ENCODE measurements around the gene FRMD3. TPM values are rescaled to one million over a fixed set of nuclear protein-coding genes. Genes with fewer than 3 reads are reported as not detected.
"Not testable (repeated sequence)": the region's sequence is repeated elsewhere in the genome, so short reads cannot be mapped to it uniquely, and the experiment has no call there.

Gene FRMD3
- total RNA-seq, 1 experiment from 2014 or later: 2.7 TPM

DNA sequence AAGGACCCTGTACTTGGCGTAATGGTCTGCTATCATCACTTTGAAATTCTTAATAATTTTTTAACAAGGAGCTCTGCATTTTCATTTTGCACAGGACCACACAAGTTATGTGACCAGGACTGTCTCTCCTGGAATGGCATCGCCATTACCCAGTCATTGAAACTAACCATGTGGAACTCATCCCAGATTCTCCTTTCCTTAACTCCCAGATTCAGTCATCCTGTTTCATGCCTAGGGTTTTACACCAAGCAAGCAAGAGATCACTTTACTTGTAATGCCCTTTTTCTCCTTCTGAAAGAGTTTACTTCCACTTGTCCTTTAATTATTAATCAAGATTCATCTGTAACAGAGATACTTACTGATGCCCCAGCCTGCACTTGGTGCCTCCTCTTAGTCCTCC lies 12.0 kb downstream of the FRMD3 start:
- no peak for DNase-seq (ENCODE audit: extremely low read depth, low read depth)

DNA sequence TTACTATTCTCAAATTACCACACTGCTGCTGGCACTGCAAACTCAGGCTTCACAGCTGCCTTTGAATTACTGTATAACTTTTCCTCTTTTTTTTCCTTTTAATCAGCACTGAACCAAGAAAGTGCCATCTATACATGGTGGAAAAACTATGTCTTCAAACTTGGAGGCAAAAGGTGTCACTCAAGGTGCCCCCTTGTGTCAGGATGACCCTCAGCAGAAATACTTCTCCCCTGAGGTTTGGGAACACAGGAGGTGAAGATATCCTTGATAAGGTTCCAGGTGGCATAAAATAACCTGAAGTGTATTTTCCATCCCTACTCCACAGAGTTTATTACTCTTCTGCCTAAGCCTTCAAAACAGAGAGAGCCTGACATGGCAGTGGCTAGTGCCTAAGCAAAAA lies 14.5 kb downstream of the FRMD3 start:
- DNase-seq (ENCODE audit: extremely low read depth, low read depth): no peak

DNA sequence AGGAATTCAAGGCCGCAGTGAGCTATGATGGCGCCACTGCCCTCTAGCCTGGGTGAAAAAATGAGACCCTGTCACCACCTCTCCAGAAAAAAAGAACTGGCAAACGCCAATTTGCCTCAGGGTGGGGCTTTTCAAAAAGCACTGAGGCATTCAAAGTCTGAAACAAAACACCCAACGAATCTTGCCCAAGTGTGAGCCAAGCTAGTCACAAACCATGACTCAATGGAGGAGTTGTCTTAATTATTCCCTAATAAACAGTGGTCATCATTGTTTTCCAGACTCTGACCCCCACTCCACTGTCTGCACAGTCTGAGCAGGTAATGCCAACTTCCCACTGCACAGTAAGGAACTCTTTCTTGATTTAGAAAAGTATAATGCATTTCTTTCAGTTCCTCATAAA lies 16.8 kb downstream of the FRMD3 start:
- DNase-seq (ENCODE audit: extremely low read depth, low read depth): no peak

DNA sequence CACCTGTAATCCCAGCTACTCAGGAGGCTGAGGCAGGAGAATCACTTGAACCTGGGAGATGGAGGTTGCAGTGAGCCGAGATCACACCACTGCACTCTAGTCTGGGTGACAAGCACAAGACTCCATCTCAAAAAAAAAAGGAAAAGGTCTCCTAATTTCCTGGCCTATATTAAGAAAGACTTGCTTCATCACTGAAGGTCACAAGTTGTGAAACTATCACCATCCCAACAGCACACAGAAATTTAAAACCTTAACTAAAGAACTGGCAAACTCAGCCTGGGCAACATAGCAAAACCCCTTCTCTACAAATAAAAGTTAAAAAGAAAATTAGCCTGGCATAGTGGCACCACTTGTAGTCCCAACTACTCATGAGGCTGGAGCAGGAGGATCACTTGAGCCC lies 17.2 kb downstream of the FRMD3 start:
- DNase-seq (ENCODE audit: extremely low read depth, low read depth): no peak

DNA sequence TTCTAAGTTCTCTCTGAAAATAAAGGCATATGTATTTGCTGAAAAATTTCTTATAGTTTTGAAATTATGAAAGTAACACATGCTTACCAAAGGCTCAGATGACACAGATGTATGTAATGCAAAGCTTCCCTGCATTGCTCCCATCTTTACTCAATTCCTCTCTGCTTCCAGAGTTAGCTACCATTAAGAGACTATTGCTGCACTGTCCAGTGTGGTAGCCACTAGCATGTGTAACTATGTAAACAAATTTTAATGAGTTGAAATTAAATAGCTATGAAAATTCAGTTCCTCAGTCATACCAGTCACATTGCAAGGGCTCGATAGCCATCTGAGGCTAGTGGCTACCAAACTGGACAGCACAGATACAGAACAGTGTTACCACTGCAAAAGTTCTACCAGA lies 17.9 kb downstream of the FRMD3 start:
- DNase-seq (ENCODE audit: extremely low read depth, low read depth): no peak

DNA sequence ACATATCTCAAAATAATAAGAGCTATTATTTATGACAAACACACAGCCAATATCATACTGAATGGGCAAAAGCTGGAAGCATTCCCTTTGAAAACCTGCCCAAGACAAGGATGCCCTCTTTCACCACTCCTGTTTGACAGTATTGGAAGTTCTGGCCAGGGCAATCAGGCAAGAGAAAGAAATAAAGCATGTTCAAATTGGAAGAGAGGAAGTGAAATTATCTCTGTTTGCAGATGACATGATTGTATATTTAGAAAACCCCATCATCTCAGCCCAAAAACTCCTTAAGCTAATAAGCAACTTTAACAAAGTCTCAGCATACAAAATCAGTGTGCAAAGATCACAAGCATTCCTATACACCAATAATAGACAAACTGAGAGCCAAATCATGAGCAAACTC lies 20.2 kb downstream of the FRMD3 start:
- DNase-seq (ENCODE audit: extremely low read depth, low read depth): not testable (repeated sequence)

DNA sequence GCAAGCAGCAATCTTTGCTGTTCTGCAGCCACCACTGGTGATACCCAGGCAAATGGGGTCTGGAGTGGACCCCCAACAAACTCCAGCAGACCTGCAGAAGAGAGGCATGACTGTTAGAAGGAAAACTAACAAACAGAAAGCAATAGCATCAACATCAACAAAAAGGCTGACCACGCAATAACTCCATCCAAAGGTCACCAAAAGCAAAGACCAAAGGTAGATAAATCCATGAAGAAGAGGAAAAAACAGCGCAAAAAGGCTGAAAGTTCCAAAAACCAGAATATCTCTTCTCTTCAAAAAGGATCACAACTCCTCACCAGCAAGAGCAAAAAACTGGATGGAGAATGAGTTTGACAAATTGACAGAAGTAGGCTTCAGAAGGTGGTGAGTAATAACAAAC lies 23.4 kb downstream of the FRMD3 start:
- no peak for DNase-seq (ENCODE audit: extremely low read depth, low read depth)

DNA sequence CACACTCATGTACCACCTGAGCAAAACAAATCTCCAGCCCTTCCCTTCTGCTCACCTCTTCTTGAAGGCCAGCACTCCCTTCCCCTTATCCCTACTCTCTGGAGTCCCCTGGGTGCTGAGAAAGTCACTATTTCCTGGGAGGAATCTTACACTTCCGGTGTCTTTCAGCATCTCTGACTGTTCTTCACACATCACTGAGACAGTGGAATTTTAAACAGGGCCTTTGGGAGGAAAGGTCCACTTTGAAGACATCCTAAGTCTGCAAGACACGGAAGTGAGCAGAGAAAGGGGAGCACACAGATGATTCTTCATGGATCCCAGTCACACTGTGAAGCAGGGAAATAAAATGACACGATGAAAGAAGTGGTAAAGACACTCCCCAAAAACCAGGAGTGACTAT lies 25.6 kb downstream of the FRMD3 start:
- DNase-seq (ENCODE audit: extremely low read depth, low read depth): no peak

DNA sequence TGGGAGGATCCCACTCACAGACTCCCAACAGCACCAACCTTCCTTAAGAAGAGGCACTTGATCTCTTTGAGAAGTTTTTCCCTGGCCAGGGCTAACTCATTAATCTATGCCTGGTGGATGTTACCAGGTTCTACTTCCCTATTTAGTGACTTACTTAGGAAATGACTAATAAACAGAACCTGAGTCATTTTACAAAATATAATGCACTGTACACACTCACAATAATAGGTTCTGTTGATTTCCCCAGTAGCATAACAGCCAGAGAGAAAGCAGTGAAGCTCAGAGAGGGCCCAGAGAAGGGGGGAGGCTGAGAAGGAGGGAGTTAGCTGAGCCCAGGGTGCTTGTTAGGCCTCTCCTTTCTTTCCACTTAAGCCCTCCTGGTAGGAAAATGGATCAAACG lies 27.1 kb downstream of the FRMD3 start:
- no peak for DNase-seq (ENCODE audit: extremely low read depth, low read depth)

DNA sequence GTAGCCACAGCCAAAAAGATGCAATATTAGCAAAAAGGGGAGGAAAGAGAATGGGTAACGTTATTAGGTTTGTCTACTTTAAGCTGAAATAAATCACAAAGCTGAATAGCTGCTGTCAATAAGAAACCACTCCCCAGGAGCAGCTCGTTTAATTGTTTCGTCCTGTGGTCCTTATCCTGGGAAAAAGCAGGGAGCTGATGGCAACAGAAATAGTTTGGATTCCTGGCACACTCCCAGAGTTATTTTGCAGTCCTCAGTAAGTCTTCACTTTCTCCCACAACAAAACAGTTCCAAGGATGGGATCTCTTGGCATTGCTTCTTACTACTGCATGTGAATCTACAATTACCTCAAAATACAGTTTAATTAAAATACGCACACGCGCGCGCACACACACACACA lies 28.8 kb downstream of the FRMD3 start:
- DNase-seq (ENCODE audit: extremely low read depth, low read depth): no peak

DNA sequence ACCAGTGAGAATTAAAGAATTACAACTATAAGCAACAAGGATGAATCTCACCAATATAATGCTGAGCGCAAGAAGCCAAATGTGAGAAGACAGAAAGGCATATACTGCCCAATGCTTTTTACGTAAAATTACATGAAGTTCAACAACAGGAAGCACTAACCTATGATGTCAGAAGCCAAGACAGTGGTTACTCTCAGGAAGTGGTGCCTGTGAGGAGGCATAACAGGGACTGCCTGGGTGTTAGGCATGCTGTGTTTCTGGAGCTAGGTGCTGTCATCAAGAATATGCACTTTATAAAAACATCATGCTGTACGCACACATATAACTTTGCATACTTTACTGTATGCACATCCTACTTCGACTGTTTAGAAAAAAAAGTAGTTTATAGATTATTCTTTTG lies 30.1 kb downstream of the FRMD3 start:
- DNase-seq (ENCODE audit: extremely low read depth, low read depth): no peak

DNA sequence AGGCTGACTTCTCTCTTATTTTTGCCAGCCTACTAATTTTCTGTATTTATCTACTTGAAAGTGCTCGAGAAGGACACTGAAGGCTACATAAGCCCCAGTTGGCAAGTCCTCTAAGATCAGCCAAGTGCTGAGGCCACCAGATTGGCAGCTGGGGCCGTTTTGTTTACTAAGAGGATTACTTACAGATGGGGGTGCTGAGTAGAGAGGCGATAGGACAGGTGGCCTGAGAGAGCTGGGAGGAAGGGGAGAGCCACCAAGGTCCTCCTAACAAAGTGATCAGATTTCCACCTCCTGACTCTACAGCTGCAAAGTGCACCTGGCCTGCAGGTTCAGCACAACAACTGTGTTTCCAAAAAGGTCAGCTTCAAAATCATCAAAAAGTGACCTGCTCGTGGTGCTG lies 32.9 kb downstream of the FRMD3 start:
- DNase-seq (ENCODE audit: extremely low read depth, low read depth): no peak

DNA sequence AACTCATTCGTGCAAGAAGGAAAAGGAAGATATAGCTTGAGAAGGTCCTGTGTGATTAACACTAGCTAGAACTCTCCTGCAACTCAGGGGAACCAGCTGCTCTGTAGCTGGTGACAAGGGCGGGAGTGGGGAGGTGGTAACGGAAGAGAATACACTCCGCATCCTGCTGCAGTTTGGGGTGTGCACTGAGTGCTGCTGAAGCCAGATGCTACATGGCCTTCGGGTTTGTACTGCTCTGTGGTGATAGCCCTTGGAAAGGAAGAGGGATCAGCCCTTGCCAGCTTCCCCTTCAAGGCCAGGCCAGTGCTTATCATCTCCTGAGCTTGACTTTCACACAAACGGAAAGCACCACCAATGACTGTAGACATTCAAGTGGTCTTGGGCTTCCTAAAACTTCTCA lies 34.3 kb downstream of the FRMD3 start:
- DNase-seq (ENCODE audit: extremely low read depth, low read depth): no peak

DNA sequence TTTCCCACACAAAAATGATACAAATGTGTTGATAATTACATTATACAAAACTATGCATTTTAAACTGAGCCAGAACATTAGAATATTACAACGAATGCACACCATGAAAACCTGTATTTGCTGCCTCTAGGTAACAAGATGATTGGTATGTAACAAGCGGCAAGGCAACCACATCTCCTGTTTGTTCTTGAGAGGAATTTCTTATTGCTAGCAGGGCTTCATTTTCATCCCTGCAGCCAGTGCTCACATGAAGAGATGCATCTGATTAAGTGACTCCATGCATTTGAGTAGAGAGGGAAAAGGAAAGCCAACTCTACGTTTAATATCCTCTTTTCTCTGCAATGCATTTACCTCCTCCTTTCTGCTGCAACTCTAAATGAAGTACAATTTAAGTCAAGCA lies 36.6 kb downstream of the FRMD3 start:
- no peak for DNase-seq (ENCODE audit: extremely low read depth, low read depth)

DNA sequence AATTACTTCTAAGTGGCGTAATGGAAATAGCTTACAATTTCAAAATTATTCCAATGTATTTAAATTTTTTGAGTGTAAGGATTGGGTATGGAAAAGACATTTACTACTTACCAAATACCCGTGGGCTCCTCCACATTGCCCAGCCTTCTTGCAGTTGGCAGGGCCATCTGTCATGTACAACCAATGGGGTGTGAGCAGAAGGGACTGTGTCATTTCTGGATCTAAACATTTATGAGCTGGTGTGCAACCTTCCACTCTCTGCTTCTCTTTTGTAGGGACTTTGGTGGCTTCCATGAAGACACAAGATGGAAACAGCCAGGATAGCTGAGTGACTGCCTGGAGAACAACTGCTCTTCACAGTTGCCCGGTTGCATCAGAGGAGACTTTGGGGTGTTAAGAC lies 40.8 kb downstream of the FRMD3 start:
- DNase-seq (ENCODE audit: extremely low read depth, low read depth): no peak

DNA sequence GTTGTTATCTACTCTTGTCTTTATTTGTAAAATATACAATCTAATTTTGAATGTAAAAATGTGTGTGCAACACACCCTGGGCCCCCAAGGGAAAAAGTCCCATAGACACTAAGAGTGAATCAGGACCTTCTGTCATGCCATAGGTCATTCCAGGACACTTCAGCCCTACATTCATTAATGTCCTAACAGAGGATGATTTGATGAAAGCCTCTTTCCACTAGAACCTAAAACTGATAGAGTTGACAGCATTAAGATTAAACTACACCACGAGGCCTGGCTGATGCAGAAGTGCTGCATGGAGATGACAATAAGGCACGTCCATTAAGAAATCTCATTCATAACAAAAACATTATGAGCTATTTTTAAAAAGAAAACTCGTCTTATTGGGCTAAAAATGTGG lies 46.2 kb downstream of the FRMD3 start:
- DNase-seq (ENCODE audit: extremely low read depth, low read depth): no peak

DNA sequence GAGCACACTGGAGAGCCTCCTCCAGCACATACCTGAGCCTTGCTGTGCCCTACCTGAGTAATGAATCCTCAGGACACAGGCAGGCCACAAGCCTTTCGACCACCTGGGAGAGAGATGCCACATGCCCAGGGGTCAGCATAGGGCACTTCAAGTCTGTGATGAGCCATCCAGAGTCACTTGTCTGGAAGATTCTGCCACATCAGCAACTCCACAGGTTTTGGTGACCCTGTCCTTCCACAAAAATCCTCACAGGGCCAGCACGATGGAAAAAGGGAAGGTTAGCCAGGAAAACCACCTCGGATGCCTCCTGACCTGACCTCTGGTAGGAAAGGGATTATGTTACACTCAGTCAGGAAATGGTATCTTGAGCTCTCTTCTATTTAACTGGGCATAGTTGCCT lies 46.8 kb downstream of the FRMD3 start:
- no peak for DNase-seq (ENCODE audit: extremely low read depth, low read depth)

DNA sequence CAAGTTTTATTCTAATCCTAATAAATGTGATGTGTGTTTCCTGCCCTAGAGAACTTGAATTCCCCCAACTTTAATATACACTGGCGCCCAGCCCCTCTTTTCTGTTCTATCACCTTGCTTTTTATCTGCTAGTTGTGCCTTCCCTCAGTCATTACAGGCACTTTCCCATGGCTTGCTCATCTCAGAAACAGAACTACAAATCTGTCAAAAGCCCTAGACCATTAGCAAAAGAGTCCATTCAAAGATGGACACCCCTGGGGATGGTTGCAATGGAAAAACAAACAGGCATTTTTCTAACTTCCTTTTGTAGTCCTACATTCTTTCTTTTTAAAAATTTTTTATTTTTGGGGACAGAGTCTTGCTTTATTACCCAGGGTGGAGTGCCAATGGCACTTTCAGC lies 48.2 kb downstream of the FRMD3 start:
- DNase-seq (ENCODE audit: extremely low read depth, low read depth): no peak

DNA sequence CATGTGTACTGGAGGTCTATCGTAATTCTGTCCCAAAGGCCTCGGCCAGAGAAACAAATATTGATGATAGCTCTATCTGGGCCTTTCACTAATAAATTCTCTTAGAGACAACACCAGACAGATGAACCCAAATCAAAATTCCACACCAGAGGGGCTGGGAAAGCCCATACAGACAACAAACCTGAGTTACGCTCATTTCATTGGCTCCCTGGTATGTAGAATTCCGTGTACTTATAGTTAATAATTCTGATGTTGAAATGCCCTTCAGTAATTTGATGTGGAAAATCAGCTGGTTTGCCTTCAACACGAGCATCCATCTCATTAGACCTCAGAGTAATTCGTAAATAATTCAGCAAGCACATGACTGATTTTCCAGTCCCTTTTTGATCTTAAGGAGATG lies 53.2 kb downstream of the FRMD3 start:
- no peak for DNase-seq (ENCODE audit: extremely low read depth, low read depth)

DNA sequence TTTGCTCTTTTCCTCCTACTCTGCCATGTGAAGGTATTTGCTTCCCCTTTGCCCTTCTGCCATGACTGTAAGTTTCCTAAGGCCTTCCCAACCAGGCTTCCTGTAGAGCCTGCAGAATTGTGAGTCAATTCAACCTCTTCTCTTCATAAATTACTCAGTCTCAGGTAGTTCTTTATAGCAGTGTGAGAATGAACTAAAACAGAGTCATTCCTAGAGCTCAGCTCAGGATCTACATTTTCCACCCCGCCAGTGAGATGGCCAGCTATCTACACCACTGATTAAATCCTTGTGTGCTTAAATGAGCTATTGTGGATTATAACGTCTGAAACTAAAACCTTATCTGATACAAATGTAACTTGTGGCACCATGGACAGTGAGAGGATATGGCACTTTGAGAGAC lies 55.0 kb downstream of the FRMD3 start:
- no peak for DNase-seq (ENCODE audit: extremely low read depth, low read depth)

DNA sequence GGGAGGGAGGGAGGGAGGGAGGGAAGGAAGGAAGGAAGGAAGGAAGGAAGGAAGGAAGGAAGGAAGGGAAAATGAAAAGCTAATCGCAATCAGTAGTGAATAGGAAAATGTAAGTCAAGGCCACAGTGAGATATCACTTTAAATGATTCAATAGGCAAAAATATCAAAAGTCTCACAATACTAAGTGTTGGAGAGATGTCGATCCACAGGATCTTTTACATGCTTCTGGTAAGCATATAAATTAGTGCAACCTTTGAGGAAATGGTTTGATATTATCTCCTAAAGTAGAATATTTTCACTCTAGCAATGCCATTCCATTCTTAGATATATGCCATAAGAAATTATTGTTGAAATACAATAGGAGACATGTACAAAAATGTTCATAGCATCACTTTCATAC lies 58.4 kb downstream of the FRMD3 start:
- no peak for DNase-seq (ENCODE audit: extremely low read depth, low read depth)

DNA sequence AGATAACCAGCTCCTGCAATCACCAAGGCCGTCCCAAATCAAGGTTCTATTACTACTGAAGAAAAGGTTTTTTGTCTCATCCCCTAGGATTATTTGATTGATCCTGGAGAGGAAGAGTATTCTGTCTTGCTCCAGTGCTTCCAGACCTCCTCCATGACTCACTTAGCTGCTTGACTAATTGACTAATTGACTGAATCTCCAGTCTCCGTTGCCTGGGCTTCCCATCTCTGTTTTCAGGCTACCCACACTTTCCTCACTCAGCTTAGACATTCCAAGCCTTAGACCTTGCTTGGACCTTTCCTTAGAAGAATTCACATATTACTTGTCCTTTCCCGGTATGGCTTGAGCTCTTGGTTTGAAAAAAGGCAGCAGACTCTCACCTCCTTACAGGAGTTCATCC lies 60.6 kb downstream of the FRMD3 start:
- no peak for DNase-seq (ENCODE audit: extremely low read depth, low read depth)

DNA sequence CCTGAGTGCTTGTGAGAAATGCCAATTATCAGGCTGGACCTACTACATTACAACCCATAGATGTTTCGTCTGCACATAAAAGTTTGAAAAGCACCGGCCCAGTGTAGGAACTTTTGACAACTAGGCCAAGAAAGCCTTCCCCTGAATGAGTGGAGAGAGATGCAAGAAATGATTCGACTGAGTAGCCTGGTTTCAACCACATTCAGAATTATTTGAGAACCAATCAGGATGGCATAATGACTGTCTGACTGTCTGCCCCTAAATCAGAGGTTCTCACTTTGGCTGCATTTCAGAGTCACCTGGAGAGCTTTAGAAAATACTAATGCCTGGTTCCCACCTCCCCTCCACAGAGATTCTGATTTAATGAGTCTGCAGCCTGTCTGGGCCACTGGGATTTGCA lies 61.1 kb downstream of the FRMD3 start:
- DNase-seq (ENCODE audit: extremely low read depth, low read depth): no peak

DNA sequence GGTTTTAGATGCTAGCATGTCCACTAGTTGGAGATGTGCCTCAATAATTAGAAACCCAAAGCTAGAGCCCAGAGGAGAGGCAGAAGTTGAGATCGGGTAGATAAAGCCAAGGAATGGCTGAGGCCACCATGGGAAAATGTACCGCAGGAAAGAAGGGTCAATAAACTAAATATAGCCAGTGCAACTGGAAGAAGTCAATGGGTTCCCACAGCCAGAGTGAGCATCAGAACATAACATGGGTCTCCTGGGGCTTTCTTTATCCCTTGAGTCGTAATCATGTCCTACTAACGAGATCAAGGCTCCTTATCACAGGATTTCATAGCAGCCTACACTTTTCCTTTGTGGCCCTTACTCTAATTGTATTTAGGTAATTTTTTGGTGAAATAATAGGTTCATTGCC lies 61.7 kb downstream of the FRMD3 start:
- DNase-seq (ENCODE audit: extremely low read depth, low read depth): no peak

Data from NCI-H460 (cell line).